ENCODE measurements around the gene XCL1. TPM values are rescaled to one million over a fixed set of nuclear protein-coding genes. Genes with fewer than 3 reads are reported as not detected.

The XCL1 gene
- total RNA-seq, 1 donor from 2014 or later: not detected

DNA sequence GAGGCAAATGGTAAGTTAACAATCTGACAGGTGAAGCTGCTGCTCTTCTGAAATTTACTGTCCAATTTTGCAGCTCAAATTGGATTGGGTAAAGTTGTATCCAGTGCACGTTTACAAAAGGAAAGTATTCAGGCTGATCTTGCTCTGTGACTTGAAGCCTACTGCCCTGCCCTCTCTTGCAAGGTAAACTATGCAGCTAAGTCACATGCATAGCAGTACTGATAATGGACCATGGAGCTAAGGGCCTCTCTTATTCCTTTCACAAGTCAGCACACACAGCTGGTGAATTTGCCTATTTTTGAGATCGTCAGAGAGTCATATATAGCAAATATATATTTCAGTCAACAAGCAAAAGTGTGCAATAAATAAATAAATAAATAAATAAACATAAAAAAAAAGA, 23.2 kb downstream of the XCL1 start:
- H3K4me1 ChIP-seq: no peaks in the 10 kb centered on the region
- no peak for DNase-seq (ENCODE audit: low spot score in 2 of 2)
- H3K9me3 ChIP-seq: peaks cover 0 to 2% of the 10 kb centered on the region in 2 donors
- intact Hi-C loops (cut with DNase I): loop anchor here (10.0 kb wide), 3 partner anchors 255 to 945 kb away; partner anchors contain the start of gene SLC19A2
- no peak overlapping the region for H3K27ac ChIP-seq
- no peak overlapping the region for H3K4me3 ChIP-seq
- no peak for TF ChIP-seq CTCF (IDR thresholded peaks at IDR 0.05)
- no peaks in the 10 kb centered on the region for H3K27me3 ChIP-seq
- no peaks in the 10 kb centered on the region for H3K36me3 ChIP-seq

DNA sequence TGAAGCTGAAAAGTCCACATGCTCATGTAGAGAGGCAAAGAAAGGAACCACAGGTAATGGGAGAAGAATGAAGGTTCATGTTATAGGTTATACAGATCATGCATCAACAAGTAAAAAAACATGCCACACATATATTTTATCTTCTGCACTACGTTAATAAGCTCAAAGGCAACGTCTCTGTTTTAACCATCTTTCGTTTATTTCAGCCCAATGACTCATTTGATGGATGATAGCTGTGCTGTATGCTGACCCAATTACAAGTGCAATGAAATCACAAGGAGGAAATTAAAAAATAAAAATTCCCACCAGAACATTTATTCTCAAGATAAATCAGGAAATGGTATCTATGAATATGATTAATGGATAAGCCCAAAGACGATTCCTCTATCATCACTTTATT, 24.6 kb downstream of the XCL1 start:
- H3K27ac ChIP-seq: no peak overlapping the region
- intact Hi-C loops (cut with DNase I): loop anchor here (10.0 kb wide), 3 partner anchors 256 to 944 kb away; partner anchors contain the start of gene SLC19A2
- no peak for DNase-seq (ENCODE audit: low spot score in 2 of 2)
- H3K4me1 ChIP-seq: no peaks in the 10 kb centered on the region
- H3K36me3 ChIP-seq: no peaks in the 10 kb centered on the region
- no peak overlapping the region for H3K4me3 ChIP-seq
- no peaks in the 10 kb centered on the region for H3K27me3 ChIP-seq
- peaks cover 0 to 2% of the 10 kb centered on the region in 2 donors for H3K9me3 ChIP-seq
- TF ChIP-seq CTCF (IDR thresholded peaks at IDR 0.05): no peak

DNA sequence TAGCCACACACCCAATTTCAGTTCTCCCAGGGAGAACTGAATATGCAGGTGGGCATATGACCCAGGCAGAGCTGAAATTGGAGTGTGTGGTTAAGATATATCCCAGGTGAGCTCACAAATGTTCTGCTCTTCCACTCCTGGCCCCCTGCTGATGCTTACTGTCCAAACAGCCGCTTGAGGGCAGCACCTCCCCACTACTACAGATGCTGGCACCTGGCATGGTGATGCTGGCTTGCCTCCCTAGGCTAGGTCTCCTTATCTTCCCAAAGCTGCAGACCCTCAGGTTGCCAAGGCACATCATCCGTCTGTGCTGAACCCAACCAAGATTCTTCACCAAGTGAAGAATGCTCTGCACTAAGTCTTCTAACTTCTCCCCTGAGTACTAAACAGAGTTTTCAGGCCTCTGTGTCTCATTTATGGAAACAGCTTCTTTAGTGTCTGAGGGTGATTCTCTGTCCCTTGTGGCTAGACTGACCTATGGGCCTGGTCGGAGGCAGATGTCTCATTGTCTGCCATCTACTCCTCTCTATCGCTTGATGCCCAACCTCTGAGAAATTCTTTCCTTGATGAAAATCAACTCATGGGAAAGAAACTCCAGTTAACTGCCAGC, 27.2 kb downstream of the XCL1 start:
- peaks cover 1 to 10% of the 10 kb centered on the region in 2 donors for H3K4me1 ChIP-seq
- no peak overlapping the region for H3K4me3 ChIP-seq
- no peaks in the 10 kb centered on the region for H3K27me3 ChIP-seq
- peak in 1 of 2 donors; percentile 82 for DNase-seq (ENCODE audit: low spot score in 2 of 2)
- H3K9me3 ChIP-seq: no peaks in the 10 kb centered on the region
- no peaks in the 10 kb centered on the region for H3K36me3 ChIP-seq
- peak; percentile 76 to 86 (median 81) for TF ChIP-seq CTCF (IDR thresholded peaks at IDR 0.05)
- no peak overlapping the region for H3K27ac ChIP-seq
- intact Hi-C loops (cut with DNase I): loop anchor here (1.0 to 10.0 kb wide), 4 partner anchors 259 to 941 kb away; partner anchors contain the start of gene SLC19A2

DNA sequence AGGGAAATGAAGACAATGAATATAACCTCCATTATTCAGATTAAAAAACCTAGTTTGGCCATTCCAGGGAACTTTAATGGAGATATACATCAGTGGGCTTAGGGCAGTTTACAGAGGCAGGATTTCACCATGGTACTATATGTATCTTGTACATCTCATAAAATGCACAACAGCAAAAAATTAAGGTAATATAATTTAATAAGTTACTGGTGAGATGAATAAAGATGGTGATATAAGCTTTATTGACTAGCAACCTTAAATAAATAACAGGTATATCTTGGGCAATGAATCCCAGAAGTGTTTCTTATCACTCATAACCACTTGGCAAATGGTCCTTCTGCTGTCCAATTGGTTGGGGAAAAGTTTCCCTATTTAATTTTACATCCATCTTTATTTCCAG, 29.0 kb downstream of the XCL1 start:
- peaks cover 9 to 21% of the 10 kb centered on the region in 2 donors for H3K4me1 ChIP-seq
- H3K36me3 ChIP-seq: no peaks in the 10 kb centered on the region
- intact Hi-C loops (cut with DNase I): loop anchor here (5.0 to 10.0 kb wide), 4 partner anchors 261 to 939 kb away; partner anchors contain the start of genes BLZF1, NME7 and SLC19A2
- no peaks in the 10 kb centered on the region for H3K9me3 ChIP-seq
- DNase-seq (ENCODE audit: low spot score in 2 of 2): no peak
- no peaks in the 10 kb centered on the region for H3K27me3 ChIP-seq
- no peak overlapping the region for H3K27ac ChIP-seq
- no peak for TF ChIP-seq CTCF (IDR thresholded peaks at IDR 0.05)
- H3K4me3 ChIP-seq: no peak overlapping the region

- intact Hi-C loops (cut with DNase I): loop anchor here (5.0 to 10.0 kb wide), 4 partner anchors 261 to 939 kb away; partner anchors contain the start of genes BLZF1, NME7 and SLC19A2
- Histone ChIP-seq H3K4me1 (peaks cover 9 to 21% of the 10 kb centered on the region in 2 donors), H3K27me3 (no peaks in the 10 kb centered on the region), H3K9me3 (no peaks in the 10 kb centered on the region), H3K4me3 (no peak overlapping the region), H3K27ac (no peak overlapping the region), H3K36me3 (no peaks in the 10 kb centered on the region)
- TF ChIP-seq CTCF (IDR thresholded peaks at IDR 0.05): no peak
- no peak for DNase-seq (ENCODE audit: low spot score in 2 of 2)
Observed at GRCh38 chr1:168606096-168606495, 29.7 kb downstream of the XCL1 start.

Measured in ascending aorta (tissue), 2 donors.